HepG2 (cell line): ENCODE data around the gene TIMM17B. TPM values are rescaled to one million over a fixed set of nuclear protein-coding genes. Genes with fewer than 3 reads are reported as not detected.

ENCODE experiments used
- CCDC6 ChIP-seq: sonication (generic); formaldehyde crosslinking; IDR thresholded peaks from 2 replicates; pipeline ENCODE4 v1.8.1; 2022; ENCODE audit warnings: mild to moderate bottlenecking, missing genetic modification reagents, moderate library complexity
- CEBPB ChIP-seq: IDR thresholded peaks from 2 replicates; pipeline ENCODE4 v1.6.1; 2011; ENCODE audit warnings: low read depth, low read length, improper control_type of control experiment, borderline replicate concordance
- DPF2 ChIP-seq: sonication (generic); formaldehyde crosslinking; IDR thresholded peaks from 2 replicates; pipeline ENCODE4 v1.4.0; 2020; ENCODE audit warnings: mild to moderate bottlenecking, low read depth, missing genetic modification reagents, borderline replicate concordance
- FOXO1 ChIP-seq: sonication (generic); formaldehyde crosslinking; IDR thresholded peaks from 2 replicates; pipeline ENCODE4 v1.4.0; 2020; ENCODE audit warnings: missing genetic modification reagents
- FOXP1 ChIP-seq, 2 experiments: fragments of 450-650 bp in 1 of 2; IDR thresholded peaks; 2 replicates each; pipeline ENCODE4 v1.6.1; 2017 to 2018; ENCODE audit warnings: antibody characterized with exemption in 1 of 2
- HCFC1 ChIP-seq: fragments of 150-350 bp; IDR thresholded peaks from 2 replicates; pipeline ENCODE4 v1.6.1; 2014; ENCODE audit warnings: low read depth, low read length
- KAT2B ChIP-seq: fragments of 150-350 bp; IDR thresholded peaks from 2 replicates; pipeline ENCODE4 v1.6.1; 2014; ENCODE audit warnings: low read depth, low read length, borderline replicate concordance
- KAT8 ChIP-seq: IDR thresholded peaks from 2 replicates; pipeline ENCODE4 v1.6.1; 2016; ENCODE audit warnings: missing genetic modification reagents, missing compliant biosample characterization
- KDM6A ChIP-seq: IDR thresholded peaks from 2 replicates; pipeline ENCODE4 v1.6.1; 2016; ENCODE audit warnings: low read depth
- MIER2 ChIP-seq: IDR thresholded peaks from 2 replicates; pipeline ENCODE4 v1.6.1; 2016; ENCODE audit warnings: missing biosample characterization, missing genetic modification reagents
- PPARG ChIP-seq: conservative IDR thresholded peaks from 2 replicates; pipeline ENCODE4 v1.6.1; 2016; ENCODE audit warnings: missing biosample characterization, missing genetic modification reagents
- SAFB2 ChIP-seq: sonication (generic); formaldehyde crosslinking; IDR thresholded peaks from 2 replicates; pipeline ENCODE4 v1.5.1; 2020; ENCODE audit warnings: missing genetic modification reagents, low read depth, mild to moderate bottlenecking, borderline replicate concordance
- SCMH1 ChIP-seq: sonication (generic); formaldehyde crosslinking; IDR thresholded peaks from 2 replicates; pipeline ENCODE4 v1.9.0; 2021; ENCODE audit warnings: missing genetic modification reagents, mild to moderate bottlenecking, borderline replicate concordance
- SMAD1 ChIP-seq: sonication (generic); formaldehyde crosslinking; IDR thresholded peaks from 2 replicates; pipeline ENCODE4 v1.4.0; 2020; ENCODE audit warnings: missing genetic modification reagents, low read depth, mild to moderate bottlenecking, borderline replicate concordance
- STAT5B ChIP-seq: sonication (generic); formaldehyde crosslinking; IDR thresholded peaks from 2 replicates; pipeline ENCODE4 v1.4.0; 2020; ENCODE audit warnings: missing genetic modification reagents
- XBP1 ChIP-seq: sonication (generic); formaldehyde crosslinking; IDR thresholded peaks from 2 replicates; pipeline ENCODE4 v1.5.0; 2020; ENCODE audit warnings: missing genetic modification reagents
- ZKSCAN8 ChIP-seq: IDR thresholded peaks from 2 replicates; pipeline ENCODE4 v1.6.1; 2016; ENCODE audit warnings: borderline replicate concordance, missing genetic modification reagents, missing compliant biosample characterization
- ZNF460 ChIP-seq: sonication (generic); formaldehyde crosslinking; IDR thresholded peaks from 2 replicates; pipeline ENCODE4 v1.5.1; 2020; ENCODE audit warnings: missing genetic modification reagents, mild to moderate bottlenecking, borderline replicate concordance
- ZNF546 ChIP-seq: sonication (generic); formaldehyde crosslinking; conservative IDR thresholded peaks from 2 replicates; pipeline ENCODE4 v1.8.1; 2023; ENCODE audit warnings: mild to moderate bottlenecking, missing genetic modification reagents
- ZNF557 ChIP-seq: sonication (generic); formaldehyde crosslinking; IDR thresholded peaks from 2 replicates; pipeline ENCODE4 v1.4.0; 2020; ENCODE audit warnings: missing genetic modification reagents
- ZNF75D ChIP-seq: sonication (generic); formaldehyde crosslinking; IDR thresholded peaks from 2 replicates; pipeline ENCODE4 v1.8.1; 2023; ENCODE audit warnings: missing genetic modification reagents, mild to moderate bottlenecking, borderline replicate concordance
- ZNF761 ChIP-seq: sonication (generic); formaldehyde crosslinking; conservative IDR thresholded peaks from 2 replicates; pipeline ENCODE4 v1.4.0; 2020; ENCODE audit warnings: mild to moderate bottlenecking, missing genetic modification reagents
- polyA plus RNA-seq, 8 experiments: library from polyadenylated mRNA; depleted of rRNA in 3 of 8; stranded (reverse) in 7 of 8; unstranded in 1 of 8; fragments of >200 nt; fragmentation: Illumina TruSeq in 4 of 8; extraction: Trizol in 4 of 8; gene quantifications; 2 replicates each; pipeline versions ENCODE4 v1.2.1 to v1.2.3, GENCODE V29; 2011 to 2016; ENCODE audit warnings: low read depth in 4 of 8, missing spikeins in 1 of 8, mixed read lengths in 1 of 8; ENCODE audit not compliant: insufficient read depth in 1 of 8
- total RNA-seq, 5 experiments: library from RNA; depleted of rRNA; stranded (reverse); fragments of >200 nt; fragmentation: Illumina TruSeq; extraction: Trizol; gene quantifications; 2 replicates each; pipeline ENCODE4 v1.2.3, GENCODE V29; 2016; ENCODE audit warnings: low read depth in 1 of 5
- TF ChIP-seq, protein P1 (sequence below), 2 experiments: sonication (generic) in 1 of 2; formaldehyde crosslinking in 1 of 2; IDR thresholded peaks; 2 replicates each; pipeline versions ENCODE4 v1.4.0 to v1.6.1; 2016 to 2020; ENCODE audit warnings: borderline replicate concordance in 1 of 2, low read depth in 1 of 2, mild to moderate bottlenecking in 1 of 2, missing genetic modification reagents in 1 of 2
- TF ChIP-seq, protein P2 (sequence below): sonication (generic); formaldehyde crosslinking; IDR thresholded peaks from 2 replicates; pipeline ENCODE4 v1.5.0; 2020; ENCODE audit warnings: missing genetic modification reagents
- TF ChIP-seq, protein P3 (sequence below): sonication (generic); formaldehyde crosslinking; IDR thresholded peaks from 2 replicates; pipeline ENCODE4 v1.4.0; 2020; ENCODE audit warnings: missing genetic modification reagents

The TIMM17B gene
- total and polyA plus RNA-seq, 2 of the 13 experiments (the other 11 are each of a cell fraction or from before 2014, with no cell fraction given): 56.0 to 72.5 TPM

DNA sequence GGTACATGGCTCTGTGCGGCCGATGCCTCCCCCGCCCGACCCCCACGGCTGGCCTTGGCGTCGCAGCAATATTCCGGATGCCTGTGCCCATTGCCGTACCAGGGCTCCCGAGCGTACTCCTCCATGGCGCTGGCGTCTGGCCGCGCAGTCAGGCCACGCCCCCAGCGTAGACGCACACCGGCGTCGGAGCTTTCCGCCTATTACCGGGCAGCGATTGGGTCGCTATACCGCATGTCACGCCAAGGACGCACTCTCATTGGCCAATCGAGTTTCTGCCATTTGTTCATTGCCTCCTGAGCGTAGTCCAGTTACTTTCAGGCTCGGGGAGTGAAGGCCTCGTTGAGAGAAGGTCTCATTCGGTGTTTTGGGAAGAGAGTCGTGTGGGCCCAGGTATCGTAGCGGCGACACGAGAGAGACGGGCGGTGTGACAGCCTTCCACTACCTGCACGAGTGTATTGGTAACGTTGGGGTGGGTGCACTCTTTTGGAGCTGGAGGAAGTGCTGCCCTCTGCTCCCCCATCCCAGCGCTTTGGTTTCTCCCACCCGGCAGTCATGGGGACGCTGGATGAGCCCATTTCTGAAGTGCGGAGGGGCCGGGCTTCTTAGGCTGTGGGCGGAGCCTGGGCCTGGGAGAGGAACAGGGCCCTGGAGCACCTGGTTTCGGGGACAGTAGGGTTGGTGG lies at the start of gene TIMM17B, which contains the start of gene PQBP1 (continued):
- TF ChIP-seq, protein P1, sequence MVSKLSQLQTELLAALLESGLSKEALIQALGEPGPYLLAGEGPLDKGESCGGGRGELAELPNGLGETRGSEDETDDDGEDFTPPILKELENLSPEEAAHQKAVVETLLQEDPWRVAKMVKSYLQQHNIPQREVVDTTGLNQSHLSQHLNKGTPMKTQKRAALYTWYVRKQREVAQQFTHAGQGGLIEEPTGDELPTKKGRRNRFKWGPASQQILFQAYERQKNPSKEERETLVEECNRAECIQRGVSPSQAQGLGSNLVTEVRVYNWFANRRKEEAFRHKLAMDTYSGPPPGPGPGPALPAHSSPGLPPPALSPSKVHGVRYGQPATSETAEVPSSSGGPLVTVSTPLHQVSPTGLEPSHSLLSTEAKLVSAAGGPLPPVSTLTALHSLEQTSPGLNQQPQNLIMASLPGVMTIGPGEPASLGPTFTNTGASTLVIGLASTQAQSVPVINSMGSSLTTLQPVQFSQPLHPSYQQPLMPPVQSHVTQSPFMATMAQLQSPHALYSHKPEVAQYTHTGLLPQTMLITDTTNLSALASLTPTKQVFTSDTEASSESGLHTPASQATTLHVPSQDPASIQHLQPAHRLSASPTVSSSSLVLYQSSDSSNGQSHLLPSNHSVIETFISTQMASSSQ (IDR thresholded peaks at IDR 0.05; ENCODE audit: low read depth): no peak
- TF ChIP-seq, protein P1 (CRISPR knock-in tag; IDR thresholded peaks at IDR 0.05; ENCODE audit: borderline replicate concordance): no peak
- TF ChIP-seq CCDC6 (CRISPR knock-in tag): no peak
- no peak for TF ChIP-seq ZKSCAN8 (CRISPR knock-in tag)
- no peak for TF ChIP-seq PPARG (CRISPR knock-in tag)
- no peak for TF ChIP-seq HCFC1
- no peak for TF ChIP-seq ZNF557
- TF ChIP-seq, protein P2, sequence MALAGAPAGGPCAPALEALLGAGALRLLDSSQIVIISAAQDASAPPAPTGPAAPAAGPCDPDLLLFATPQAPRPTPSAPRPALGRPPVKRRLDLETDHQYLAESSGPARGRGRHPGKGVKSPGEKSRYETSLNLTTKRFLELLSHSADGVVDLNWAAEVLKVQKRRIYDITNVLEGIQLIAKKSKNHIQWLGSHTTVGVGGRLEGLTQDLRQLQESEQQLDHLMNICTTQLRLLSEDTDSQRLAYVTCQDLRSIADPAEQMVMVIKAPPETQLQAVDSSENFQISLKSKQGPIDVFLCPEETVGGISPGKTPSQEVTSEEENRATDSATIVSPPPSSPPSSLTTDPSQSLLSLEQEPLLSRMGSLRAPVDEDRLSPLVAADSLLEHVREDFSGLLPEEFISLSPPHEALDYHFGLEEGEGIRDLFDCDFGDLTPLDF: no peak
- TF ChIP-seq SAFB2: no peak
- TF ChIP-seq ZNF75D (CRISPR knock-in tag): no peak
- TF ChIP-seq STAT5B (CRISPR knock-in tag): no peak
- TF ChIP-seq, protein P3, sequence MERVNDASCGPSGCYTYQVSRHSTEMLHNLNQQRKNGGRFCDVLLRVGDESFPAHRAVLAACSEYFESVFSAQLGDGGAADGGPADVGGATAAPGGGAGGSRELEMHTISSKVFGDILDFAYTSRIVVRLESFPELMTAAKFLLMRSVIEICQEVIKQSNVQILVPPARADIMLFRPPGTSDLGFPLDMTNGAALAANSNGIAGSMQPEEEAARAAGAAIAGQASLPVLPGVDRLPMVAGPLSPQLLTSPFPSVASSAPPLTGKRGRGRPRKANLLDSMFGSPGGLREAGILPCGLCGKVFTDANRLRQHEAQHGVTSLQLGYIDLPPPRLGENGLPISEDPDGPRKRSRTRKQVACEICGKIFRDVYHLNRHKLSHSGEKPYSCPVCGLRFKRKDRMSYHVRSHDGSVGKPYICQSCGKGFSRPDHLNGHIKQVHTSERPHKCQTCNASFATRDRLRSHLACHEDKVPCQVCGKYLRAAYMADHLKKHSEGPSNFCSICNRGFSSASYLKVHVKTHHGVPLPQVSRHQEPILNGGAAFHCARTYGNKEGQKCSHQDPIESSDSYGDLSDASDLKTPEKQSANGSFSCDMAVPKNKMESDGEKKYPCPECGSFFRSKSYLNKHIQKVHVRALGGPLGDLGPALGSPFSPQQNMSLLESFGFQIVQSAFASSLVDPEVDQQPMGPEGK (CRISPR knock-in tag): no peak
- no peak for TF ChIP-seq ZNF761
- no peak for TF ChIP-seq FOXP1 (IDR thresholded peaks at IDR 0.05)
- TF ChIP-seq FOXP1 (CRISPR knock-in tag; IDR thresholded peaks at IDR 0.05): no peak
- TF ChIP-seq SCMH1 (CRISPR knock-in tag): no peak
- TF ChIP-seq CEBPB: no peak
- no peak for TF ChIP-seq SMAD1 (CRISPR knock-in tag)
- no peak for TF ChIP-seq KAT2B
- no peak for TF ChIP-seq KDM6A
- TF ChIP-seq FOXO1 (CRISPR knock-in tag): no peak
- TF ChIP-seq MIER2: no peak
- TF ChIP-seq KAT8 (CRISPR knock-in tag): no peak
- no peak for TF ChIP-seq DPF2
- no peak for TF ChIP-seq ZNF460 (CRISPR knock-in tag)
- TF ChIP-seq XBP1: no peak
- TF ChIP-seq ZNF546: no peak
